A549 treated with AZD9567 at 1 μM for 4 hours (cell line): Measurements from ENCODE around the gene PSME2. TPM values are rescaled to one million over a fixed set of nuclear protein-coding genes. Genes with fewer than 3 reads are reported as not detected.

Experiments
- total RNA-seq: library from RNA; stranded (reverse); fragments of 200-300 nt; extraction: Qiagen RNA extraction; gene quantifications from 5 replicates; pipeline ENCODE4 v1.2.3, GENCODE V29; 2022; ENCODE audit not compliant: insufficient read depth

Gene PSME2
- total RNA-seq, 1 experiment from 2014 or later = 162 TPM

Other genes with a start within 250 kb of the PSME2 start
- 43.0 to 65.3 TPM (median 47.9 TPM) in 5 replicates for gene DHRS4, start 192.8 kb downstream of the PSME2 start, total RNA-seq
- gene DHRS4L2, start 157.7 kb downstream of the PSME2 start, total RNA-seq = 22.9 to 34.9 TPM (median 30.9 TPM) in 5 replicates
- 0.47 to 0.84 TPM (median 0.64 TPM) in 4 of 5 replicates, not detected in the other for gene CARMIL3, start 94.6 kb downstream of the PSME2 start, total RNA-seq
- gene CPNE6, start 75.0 kb downstream of the PSME2 start, total RNA-seq = 0.03 to 0.11 TPM (median 0.05 TPM) in 3 of 5 replicates, not detected in the others
- gene PCK2, start 52.3 kb downstream of the PSME2 start, total RNA-seq = 18.9 to 22.7 TPM (median 21.0 TPM) in 5 replicates
- 19.7 to 29.9 TPM (median 20.1 TPM) in 5 replicates for gene DCAF11, start 31.8 kb downstream of the PSME2 start, total RNA-seq
- 0.77 to 1.0 TPM (median 0.88 TPM) in 4 of 5 replicates, not detected in the other for gene NRL, start 31.7 kb downstream of the PSME2 start, total RNA-seq
- gene FITM1, start 16.0 kb downstream of the PSME2 start, total RNA-seq = 0.09 to 0.11 TPM in 2 of 5 replicates, not detected in the others
- 157 to 178 TPM (median 167 TPM) in 5 replicates for gene PSME1, start 10.4 kb downstream of the PSME2 start, total RNA-seq
- gene EMC9, start 5.0 kb downstream of the PSME2 start, total RNA-seq = 47.3 to 67.1 TPM (median 62.0 TPM) in 5 replicates
- gene RNF31, start 888 bp upstream of the PSME2 start, total RNA-seq = 27.3 to 37.8 TPM (median 34.3 TPM) in 5 replicates
- gene IRF9, start 14.7 kb upstream of the PSME2 start, total RNA-seq = 9.1 to 15.9 TPM (median 13.6 TPM) in 5 replicates
- 3.3 to 6.0 TPM (median 4.0 TPM) in 5 replicates for gene REC8, start 25.5 kb upstream of the PSME2 start, total RNA-seq
- 73.9 to 90.6 TPM (median 84.9 TPM) in 5 replicates for gene IPO4, start 42.2 kb upstream of the PSME2 start, total RNA-seq
- 56.1 to 71.9 TPM (median 59.3 TPM) in 5 replicates for gene TM9SF1, start 48.8 kb upstream of the PSME2 start, total RNA-seq
- not detected in 5 replicates for gene TSSK4, start 59.1 kb upstream of the PSME2 start, total RNA-seq
- gene CHMP4A, start 66.9 kb upstream of the PSME2 start, total RNA-seq = 77.6 to 89.1 TPM (median 81.5 TPM) in 5 replicates
- 20.7 to 31.9 TPM (median 29.7 TPM) in 5 replicates for gene MDP1, start 69.5 kb upstream of the PSME2 start, total RNA-seq
- gene NEDD8, start 85.8 kb upstream of the PSME2 start, total RNA-seq = 348 to 468 TPM (median 465 TPM) in 5 replicates
- gene GMPR2, start 86.3 kb upstream of the PSME2 start, total RNA-seq = 53.0 to 75.8 TPM (median 56.4 TPM) in 5 replicates
- gene TINF2, start 96.0 kb upstream of the PSME2 start, total RNA-seq = 32.1 to 39.8 TPM (median 39.2 TPM) in 5 replicates
- 0.66 to 1.5 TPM (median 1.0 TPM) in 4 of 5 replicates, not detected in the other for gene TGM1, start 116.6 kb upstream of the PSME2 start, total RNA-seq
- gene RABGGTA, start 125.0 kb upstream of the PSME2 start, total RNA-seq = 15.3 to 23.4 TPM (median 16.9 TPM) in 5 replicates
- 9.7 to 13.7 TPM (median 12.1 TPM) in 5 replicates for gene DHRS1, start 153.2 kb upstream of the PSME2 start, total RNA-seq
- gene NOP9, start 153.2 kb upstream of the PSME2 start, total RNA-seq = 14.4 to 18.4 TPM (median 16.9 TPM) in 5 replicates
- 0.09 to 0.51 TPM (median 0.32 TPM) in 4 of 5 replicates, not detected in the other for gene CIDEB, start 161.4 kb upstream of the PSME2 start, total RNA-seq
- gene LTB4R2, start 163.5 kb upstream of the PSME2 start, total RNA-seq = 5.2 to 8.2 TPM (median 6.0 TPM) in 4 of 5 replicates, not detected in the other
- gene LTB4R, start 164.9 kb upstream of the PSME2 start, total RNA-seq = 5.7 to 9.1 TPM (median 7.6 TPM) in 5 replicates
- gene ADCY4, start 188.5 kb upstream of the PSME2 start, total RNA-seq = not detected in 5 replicates
- gene RIPK3, start 193.4 kb upstream of the PSME2 start, total RNA-seq = not detected in 5 replicates
- gene NFATC4, start 221.6 kb upstream of the PSME2 start, total RNA-seq = 0.05 to 0.45 TPM (median 0.20 TPM) in 4 of 5 replicates, not detected in the other